ENCODE data around the gene RPS3. TPM values are rescaled to one million over a fixed set of nuclear protein-coding genes. Genes with fewer than 3 reads are reported as not detected.

Gene RPS3
- total RNA-seq, 1 donor from 2014 or later = 2,045 TPM

GRCh38 chr11:75434051-75434450, 34.7 kb downstream of the RPS3 start:
- TF ChIP-seq CTCF (IDR thresholded peaks at IDR 0.05; ENCODE audit: insufficient read depth, low read length, poor library complexity, severe bottlenecking) = no peak
- no peak for DNase-seq (ENCODE audit: low read depth)
- Histone ChIP-seq H3K4me3 (ENCODE audit: low read depth, low read length) (no peak overlapping the region), H3K36me3 (ENCODE audit: control insufficient read depth, insufficient read depth, low read length) (no peaks in the 10 kb centered on the region), H3K27me3 (ENCODE audit: control insufficient read depth, insufficient read depth, low read length) (peaks cover 43% of the 10 kb centered on the region)

GRCh38 chr11:75434886-75435570, 35.7 kb downstream of the RPS3 start:
- DNase-seq (ENCODE audit: low read depth) = no peak
- Histone ChIP-seq H3K36me3 (ENCODE audit: control insufficient read depth, insufficient read depth, low read length) (no peaks in the 10 kb centered on the region), H3K27me3 (ENCODE audit: control insufficient read depth, insufficient read depth, low read length) (peaks cover 36% of the 10 kb centered on the region), H3K4me3 (ENCODE audit: low read depth, low read length) (no peak overlapping the region)
- no peak for TF ChIP-seq CTCF (IDR thresholded peaks at IDR 0.05; ENCODE audit: insufficient read depth, low read length, poor library complexity, severe bottlenecking)

GRCh38 chr11:75435571-75435925, 36.2 kb downstream of the RPS3 start:
- no peak for TF ChIP-seq CTCF (IDR thresholded peaks at IDR 0.05; ENCODE audit: insufficient read depth, low read length, poor library complexity, severe bottlenecking)
- H3K4me3 ChIP-seq (ENCODE audit: low read depth, low read length) = no peak overlapping the region
- peaks cover 33% of the 10 kb centered on the region for H3K27me3 ChIP-seq (ENCODE audit: control insufficient read depth, insufficient read depth, low read length)
- no peak for DNase-seq (ENCODE audit: low read depth)
- H3K36me3 ChIP-seq (ENCODE audit: control insufficient read depth, insufficient read depth, low read length) = no peaks in the 10 kb centered on the region

GRCh38 chr11:75436806-75437205, 37.5 kb downstream of the RPS3 start:
- TF ChIP-seq CTCF (IDR thresholded peaks at IDR 0.05; ENCODE audit: insufficient read depth, low read length, poor library complexity, severe bottlenecking) = no peak

GRCh38 chr11:75437966-75438659, 38.8 kb downstream of the RPS3 start:
- Histone ChIP-seq H3K27me3 (ENCODE audit: control insufficient read depth, insufficient read depth, low read length) (peaks cover 10% of the 10 kb centered on the region), H3K4me3 (ENCODE audit: low read depth, low read length) (no peak overlapping the region), H3K36me3 (ENCODE audit: control insufficient read depth, insufficient read depth, low read length) (no peaks in the 10 kb centered on the region)
- no peak for TF ChIP-seq CTCF (IDR thresholded peaks at IDR 0.05; ENCODE audit: insufficient read depth, low read length, poor library complexity, severe bottlenecking)
- DNase-seq (ENCODE audit: low read depth) = no peak

More at GRCh38 chr11:75436806-75437205, 37.5 kb downstream of the RPS3 start:
- Histone ChIP-seq H3K36me3 (ENCODE audit: control insufficient read depth, insufficient read depth, low read length) (no peaks in the 10 kb centered on the region), H3K27me3 (ENCODE audit: control insufficient read depth, insufficient read depth, low read length) (peaks cover 20% of the 10 kb centered on the region), H3K4me3 (ENCODE audit: low read depth, low read length) (no peak overlapping the region)
- DNase-seq (ENCODE audit: low read depth) = no peak
